ENCODE results near the gene AMDHD2.

GRCh38 chr16:2532494-2533141 lies 12.4 kb downstream of the AMDHD2 start:
- TF ChIP-seq CTCF (conservative IDR thresholded peaks at IDR 0.05; ENCODE audit: low read length) = no peak
- TF ChIP-seq EZH2phosphoT487 (IDR thresholded peaks at IDR 0.05; ENCODE audit: borderline replicate concordance, low read depth, low read length) = no peak
